Epithelial cell of esophagus (primary cell): ENCODE results near the gene ALDH3A2.

Experiments used
- DNase-seq: peaks from one replicate; pipeline ENCODE4 v3.0.0; 2010; ENCODE audit warnings: low read depth
- H3K4me3 ChIP-seq: 2 replicates; pipeline ENCODE4 v1.5.1; 2011; ENCODE audit warnings: mild to moderate bottlenecking, low read length, control low read depth
- TF ChIP-seq, protein P1 (sequence below): IDR thresholded peaks from 2 replicates; pipeline ENCODE4 v1.5.1; 2011; ENCODE audit warnings: low read depth, mild to moderate bottlenecking, low read length, control low read depth, inconsistent platforms; ENCODE audit not compliant: insufficient read depth; ENCODE audit errors: missing control alignments

Gene ALDH3A2

DNA sequence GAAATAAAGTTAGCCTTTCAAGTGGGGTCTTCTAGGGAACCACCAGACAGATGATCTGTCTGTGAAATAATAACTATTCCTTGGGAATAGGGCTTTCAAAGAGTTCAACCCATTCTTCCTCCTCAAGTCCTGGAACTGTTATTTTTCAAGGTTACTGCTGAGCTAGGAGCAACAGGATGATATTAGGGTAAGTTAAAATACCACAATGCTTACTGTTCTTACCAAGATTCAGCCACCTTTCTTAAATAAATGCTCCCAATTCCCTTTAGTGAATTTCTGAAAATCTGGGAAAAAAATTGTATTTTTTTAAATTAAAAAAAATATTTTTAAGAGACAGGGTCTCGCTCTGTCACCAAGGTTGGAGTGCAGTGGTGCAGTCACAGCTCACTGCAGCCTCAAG lies 26.9 kb upstream of the ALDH3A2 start:
- TF ChIP-seq, protein P1, sequence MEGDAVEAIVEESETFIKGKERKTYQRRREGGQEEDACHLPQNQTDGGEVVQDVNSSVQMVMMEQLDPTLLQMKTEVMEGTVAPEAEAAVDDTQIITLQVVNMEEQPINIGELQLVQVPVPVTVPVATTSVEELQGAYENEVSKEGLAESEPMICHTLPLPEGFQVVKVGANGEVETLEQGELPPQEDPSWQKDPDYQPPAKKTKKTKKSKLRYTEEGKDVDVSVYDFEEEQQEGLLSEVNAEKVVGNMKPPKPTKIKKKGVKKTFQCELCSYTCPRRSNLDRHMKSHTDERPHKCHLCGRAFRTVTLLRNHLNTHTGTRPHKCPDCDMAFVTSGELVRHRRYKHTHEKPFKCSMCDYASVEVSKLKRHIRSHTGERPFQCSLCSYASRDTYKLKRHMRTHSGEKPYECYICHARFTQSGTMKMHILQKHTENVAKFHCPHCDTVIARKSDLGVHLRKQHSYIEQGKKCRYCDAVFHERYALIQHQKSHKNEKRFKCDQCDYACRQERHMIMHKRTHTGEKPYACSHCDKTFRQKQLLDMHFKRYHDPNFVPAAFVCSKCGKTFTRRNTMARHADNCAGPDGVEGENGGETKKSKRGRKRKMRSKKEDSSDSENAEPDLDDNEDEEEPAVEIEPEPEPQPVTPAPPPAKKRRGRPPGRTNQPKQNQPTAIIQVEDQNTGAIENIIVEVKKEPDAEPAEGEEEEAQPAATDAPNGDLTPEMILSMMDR = no peak
- DNase-seq = no peak
- no peak overlapping the region for H3K4me3 ChIP-seq

DNA sequence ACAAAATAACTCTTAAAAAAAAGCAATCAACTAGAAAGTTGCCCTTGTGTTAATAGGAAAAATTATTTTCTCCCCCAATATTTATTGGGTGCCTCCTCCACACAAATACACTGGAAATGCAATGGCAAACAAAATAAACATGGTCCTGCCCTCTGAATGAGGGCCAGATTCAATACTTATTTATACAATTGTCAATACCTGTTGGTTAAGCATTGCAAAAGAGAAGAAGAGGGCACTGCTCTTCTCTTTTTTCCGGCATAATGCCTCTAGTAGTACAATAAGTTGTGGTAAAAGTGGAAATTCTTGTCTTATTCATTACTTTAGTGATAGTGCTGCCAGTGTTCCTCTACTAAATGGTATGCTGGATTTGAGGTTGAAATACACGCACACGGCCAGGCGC lies 22.5 kb upstream of the ALDH3A2 start:
- H3K4me3 ChIP-seq = no peak overlapping the region
- DNase-seq = no peak
- TF ChIP-seq, protein P1 = no peak

- H3K4me3 ChIP-seq = no peak overlapping the region
- TF ChIP-seq, protein P1 = no peak
- no peak for DNase-seq
Measured at GRCh38 chr17:19629449-19629848, 19.1 kb upstream of the ALDH3A2 start.

DNA sequence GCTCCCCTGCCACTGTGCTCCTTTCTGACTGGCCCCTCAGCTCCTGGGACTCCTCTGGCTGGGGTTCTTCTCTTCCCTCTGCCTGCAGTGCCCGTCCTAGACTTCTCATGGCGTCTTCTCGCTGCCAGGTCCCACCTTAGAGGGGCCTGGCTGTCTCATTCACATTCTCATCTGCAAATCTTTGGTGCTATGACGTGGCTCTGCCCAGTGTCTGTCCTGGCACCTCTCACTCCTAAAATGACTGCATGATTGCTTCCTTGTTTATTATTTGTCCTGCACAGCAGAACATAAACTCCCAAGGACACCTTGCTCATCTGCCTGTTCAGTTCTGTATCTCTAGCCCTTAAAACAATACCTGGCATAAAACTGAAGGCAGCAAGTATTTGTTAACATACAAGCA lies 18.5 kb upstream of the ALDH3A2 start:
- H3K4me3 ChIP-seq = no peak overlapping the region
- no peak for DNase-seq
- TF ChIP-seq, protein P1 = no peak

- H3K4me3 ChIP-seq = no peak overlapping the region
- TF ChIP-seq, protein P1 = no peak
- DNase-seq = no peak
Measured at GRCh38 chr17:19630661-19631060, 17.9 kb upstream of the ALDH3A2 start.

GRCh38 chr17:19631905-19632304 lies 16.6 kb upstream of the ALDH3A2 start:
- TF ChIP-seq, protein P1 = no peak
- no peak for DNase-seq

DNA sequence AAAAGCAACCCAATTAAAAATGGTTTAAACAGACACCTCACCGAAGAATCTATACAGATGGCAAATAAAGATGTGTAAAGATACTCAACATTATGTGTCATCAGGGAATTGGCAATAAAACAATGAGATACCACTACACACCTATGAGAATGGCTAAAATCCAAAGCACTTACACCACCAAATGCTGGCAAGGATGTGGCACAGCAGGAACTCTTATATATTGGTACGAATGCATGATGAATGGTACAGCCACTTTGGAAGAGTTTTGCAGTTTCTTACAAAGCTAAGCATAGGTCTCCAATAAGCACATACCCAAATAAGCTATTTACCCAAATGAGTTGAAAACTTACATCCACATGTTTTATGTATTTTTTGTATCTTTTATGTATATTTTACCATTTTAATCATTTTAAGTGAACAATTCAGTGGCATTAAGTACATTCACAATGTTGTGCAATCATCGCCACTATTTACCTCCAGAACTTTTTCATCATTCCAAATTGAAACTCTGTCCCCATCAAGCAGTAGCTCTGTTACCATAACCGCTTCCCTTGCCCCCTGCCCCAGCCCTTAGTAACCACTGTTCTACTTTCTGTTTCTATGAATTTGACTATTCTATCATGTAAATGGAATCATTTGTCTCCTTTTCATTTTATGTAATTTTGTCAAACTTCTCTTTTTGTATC lies 6.7 kb upstream of the ALDH3A2 start:
- TF ChIP-seq, protein P1 = no peak
- DNase-seq = no peak
- H3K4me3 ChIP-seq = no peak overlapping the region

More at GRCh38 chr17:19631905-19632304, 16.6 kb upstream of the ALDH3A2 start:
- H3K4me3 ChIP-seq = no peak overlapping the region
